HEK293 (cell line): ENCODE measurements around the gene MLX.

Experiments used
- CTCF ChIA-PET: fragments of 350-600 bp; formaldehyde crosslinking; extraction: SDS; loops from one replicate; lab custom pipeline; 2021; ENCODE audit warnings: antibody characterized with exemption; lab: Yijun Ruan, JAX
- POLR2A ChIA-PET: fragments of 300-600 bp; formaldehyde crosslinking; extraction: SDS; loops from one replicate; lab custom pipeline; 2020; ENCODE audit warnings: antibody characterized with exemption, inconsistent platforms; lab: Yijun Ruan, JAX
- H3K27ac ChIP-seq: fragments of 200-500 bp; sonication (Bioruptor generic); 2 replicates; pipeline ENCODE4 v1.5.1; 2014; ENCODE audit warnings: low read depth, low read length, control low read depth, inconsistent platforms; ENCODE audit errors: extremely low read depth
- H3K36me3 ChIP-seq, 2 experiments: fragments of 200-500 bp in 1 of 2; sonication (Bioruptor generic) in 1 of 2; 1 replicate in 1 of 2; 2 replicates in 1 of 2; pipeline ENCODE4 v1.5.1; 2014 to 2017; ENCODE audit warnings: inconsistent platforms in 2 of 2, low read length in 2 of 2; ENCODE audit not compliant: control insufficient read depth in 2 of 2, insufficient read depth in 1 of 2
- H3K4me1 ChIP-seq: fragments of 200-500 bp; sonication (Bioruptor generic); 2 replicates; pipeline ENCODE4 v1.5.1; 2014; ENCODE audit warnings: mild to moderate bottlenecking, low read length, inconsistent platforms; ENCODE audit not compliant: control insufficient read depth, insufficient read depth
- H3K4me3 ChIP-seq: 2 replicates; pipeline ENCODE4 v1.5.1; 2011; ENCODE audit warnings: low read depth, mild to moderate bottlenecking, control low read depth, low read length, moderate library complexity
- H3K9me3 ChIP-seq: fragments of 200-500 bp; sonication (Bioruptor generic); 2 replicates; pipeline ENCODE4 v1.5.1; 2014; ENCODE audit warnings: low read depth, low read length, inconsistent platforms; ENCODE audit not compliant: control insufficient read depth, insufficient read depth
- ZBTB17 ChIP-seq: fragments of 450-650 bp; formaldehyde crosslinking; IDR thresholded peaks from 2 replicates; pipeline ENCODE4 v1.5.1; 2016; ENCODE audit warnings: missing biosample characterization, missing genetic modification characterization
- ZBTB7A ChIP-seq: fragments of 450-650 bp; formaldehyde crosslinking; IDR thresholded peaks from 2 replicates; pipeline ENCODE4 v1.5.1; 2016; ENCODE audit warnings: low read depth, missing biosample characterization, missing genetic modification characterization
- ZIC2 ChIP-seq: fragments of 450-650 bp; formaldehyde crosslinking; IDR thresholded peaks from 2 replicates; pipeline ENCODE4 v1.5.1; 2016; ENCODE audit warnings: missing biosample characterization, missing genetic modification characterization
- ZNF121 ChIP-seq: fragments of 450-650 bp; formaldehyde crosslinking; IDR thresholded peaks from 2 replicates; pipeline ENCODE4 v1.5.1; 2016; ENCODE audit warnings: missing biosample characterization, missing genetic modification characterization
- ZNF174 ChIP-seq: fragments of 450-650 bp; formaldehyde crosslinking; IDR thresholded peaks from 2 replicates; pipeline ENCODE4 v1.5.0; 2017; ENCODE audit warnings: missing biosample characterization, mild to moderate bottlenecking, missing genetic modification characterization
- ZNF335 ChIP-seq: fragments of 450-650 bp; formaldehyde crosslinking; conservative IDR thresholded peaks from 2 replicates; pipeline ENCODE4 v1.5.1; 2016; ENCODE audit warnings: missing biosample characterization, missing genetic modification characterization
- ZNF391 ChIP-seq: fragments of 450-650 bp; formaldehyde crosslinking; IDR thresholded peaks from 2 replicates; pipeline ENCODE4 v1.5.1; 2016; ENCODE audit warnings: low read depth, missing biosample characterization, missing genetic modification characterization, borderline replicate concordance
- TF ChIP-seq, protein P1 (sequence below): fragments of 450-650 bp; formaldehyde crosslinking; IDR thresholded peaks from 2 replicates; pipeline ENCODE4 v1.5.1; 2016; ENCODE audit warnings: missing biosample characterization, missing genetic modification characterization
- TF ChIP-seq, protein P2 (sequence below): fragments of 450-650 bp; formaldehyde crosslinking; IDR thresholded peaks from 2 replicates; pipeline ENCODE4 v1.5.1; 2016; ENCODE audit warnings: missing biosample characterization, missing genetic modification characterization
- TF ChIP-seq, protein P3 (sequence below): sonication (generic); formaldehyde crosslinking; IDR thresholded peaks from 2 replicates; pipeline ENCODE4 v1.8.1; 2022; ENCODE audit warnings: mild to moderate bottlenecking, moderate library complexity, missing genetic modification reagents
- TF ChIP-seq, protein P4 (sequence below): fragments of 450-650 bp; formaldehyde crosslinking; IDR thresholded peaks from 2 replicates; pipeline ENCODE4 v1.5.1; 2016; ENCODE audit warnings: missing biosample characterization, missing genetic modification characterization
- TF ChIP-seq, protein P5 (sequence below): fragments of 450-650 bp; formaldehyde crosslinking; IDR thresholded peaks from 2 replicates; pipeline ENCODE4 v1.5.1; 2016; ENCODE audit warnings: missing biosample characterization, missing genetic modification characterization

Gene MLX

DNA sequence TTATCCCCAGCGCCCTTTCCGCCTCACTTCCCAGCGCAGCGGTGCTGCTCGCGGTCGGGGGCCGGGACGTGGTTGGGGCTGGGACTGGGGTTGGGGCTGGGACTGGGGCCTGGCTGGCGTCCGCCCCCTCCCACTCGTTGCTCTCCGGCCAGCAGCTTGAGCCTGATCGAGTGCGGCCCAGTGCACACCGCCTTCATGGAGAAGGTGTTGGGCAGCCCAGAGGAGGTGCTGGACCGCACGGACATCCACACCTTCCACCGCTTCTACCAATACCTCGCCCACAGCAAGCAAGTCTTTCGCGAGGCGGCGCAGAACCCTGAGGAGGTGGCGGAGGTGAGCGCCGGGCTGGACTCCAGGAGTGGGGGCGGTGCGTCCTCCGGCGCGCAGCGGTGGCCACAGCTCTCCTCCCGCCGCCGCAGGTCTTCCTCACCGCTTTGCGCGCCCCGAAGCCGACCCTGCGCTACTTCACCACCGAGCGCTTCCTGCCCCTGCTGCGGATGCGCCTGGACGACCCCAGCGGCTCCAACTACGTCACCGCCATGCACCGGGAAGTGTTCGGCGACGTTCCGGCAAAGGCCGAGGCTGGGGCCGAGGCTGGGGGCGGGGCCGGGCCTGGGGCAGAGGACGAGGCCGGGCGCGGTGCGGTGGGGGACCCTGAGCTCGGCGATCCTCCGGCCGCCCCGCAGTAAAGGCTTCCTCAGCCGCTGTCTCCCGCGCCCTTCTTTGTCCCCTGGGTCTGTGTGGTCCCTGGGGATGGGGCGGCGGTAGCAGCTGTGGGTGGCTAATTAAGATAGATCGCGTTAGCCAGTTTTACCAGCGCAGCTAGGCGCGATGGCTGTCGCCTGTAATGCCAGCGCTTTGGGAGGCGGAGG, 12.4 kb upstream of the MLX start (continued):
- TF ChIP-seq, protein P1, sequence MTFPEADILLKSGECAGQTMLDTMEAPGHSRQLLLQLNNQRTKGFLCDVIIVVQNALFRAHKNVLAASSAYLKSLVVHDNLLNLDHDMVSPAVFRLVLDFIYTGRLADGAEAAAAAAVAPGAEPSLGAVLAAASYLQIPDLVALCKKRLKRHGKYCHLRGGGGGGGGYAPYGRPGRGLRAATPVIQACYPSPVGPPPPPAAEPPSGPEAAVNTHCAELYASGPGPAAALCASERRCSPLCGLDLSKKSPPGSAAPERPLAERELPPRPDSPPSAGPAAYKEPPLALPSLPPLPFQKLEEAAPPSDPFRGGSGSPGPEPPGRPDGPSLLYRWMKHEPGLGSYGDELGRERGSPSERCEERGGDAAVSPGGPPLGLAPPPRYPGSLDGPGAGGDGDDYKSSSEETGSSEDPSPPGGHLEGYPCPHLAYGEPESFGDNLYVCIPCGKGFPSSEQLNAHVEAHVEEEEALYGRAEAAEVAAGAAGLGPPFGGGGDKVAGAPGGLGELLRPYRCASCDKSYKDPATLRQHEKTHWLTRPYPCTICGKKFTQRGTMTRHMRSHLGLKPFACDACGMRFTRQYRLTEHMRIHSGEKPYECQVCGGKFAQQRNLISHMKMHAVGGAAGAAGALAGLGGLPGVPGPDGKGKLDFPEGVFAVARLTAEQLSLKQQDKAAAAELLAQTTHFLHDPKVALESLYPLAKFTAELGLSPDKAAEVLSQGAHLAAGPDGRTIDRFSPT: peak; percentile 52; the same call in 1 of the 2 replicates
- TF ChIP-seq ZBTB7A (tag by site-specific recombination): peak; percentile 37; the same call in 1 of the 2 replicates
- TF ChIP-seq, protein P2, sequence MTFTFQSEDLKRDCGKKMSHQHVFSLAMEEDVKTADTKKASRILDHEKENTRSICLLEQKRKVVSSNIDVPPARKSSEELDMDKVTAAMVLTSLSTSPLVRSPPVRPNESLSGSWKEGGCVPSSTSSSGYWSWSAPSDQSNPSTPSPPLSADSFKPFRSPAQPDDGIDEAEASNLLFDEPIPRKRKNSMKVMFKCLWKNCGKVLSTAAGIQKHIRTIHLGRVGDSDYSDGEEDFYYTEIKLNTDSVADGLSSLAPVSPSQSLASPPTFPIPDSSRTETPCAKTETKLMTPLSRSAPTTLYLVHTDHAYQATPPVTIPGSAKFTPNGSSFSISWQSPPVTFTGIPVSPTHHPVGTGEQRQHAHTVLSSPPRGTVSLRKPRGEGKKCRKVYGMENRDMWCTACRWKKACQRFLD: no peak
- TF ChIP-seq ZNF174 (tag by site-specific recombination): no peak
- TF ChIP-seq ZIC2 (tag by site-specific recombination): peak; percentile 96
- TF ChIP-seq, protein P3, sequence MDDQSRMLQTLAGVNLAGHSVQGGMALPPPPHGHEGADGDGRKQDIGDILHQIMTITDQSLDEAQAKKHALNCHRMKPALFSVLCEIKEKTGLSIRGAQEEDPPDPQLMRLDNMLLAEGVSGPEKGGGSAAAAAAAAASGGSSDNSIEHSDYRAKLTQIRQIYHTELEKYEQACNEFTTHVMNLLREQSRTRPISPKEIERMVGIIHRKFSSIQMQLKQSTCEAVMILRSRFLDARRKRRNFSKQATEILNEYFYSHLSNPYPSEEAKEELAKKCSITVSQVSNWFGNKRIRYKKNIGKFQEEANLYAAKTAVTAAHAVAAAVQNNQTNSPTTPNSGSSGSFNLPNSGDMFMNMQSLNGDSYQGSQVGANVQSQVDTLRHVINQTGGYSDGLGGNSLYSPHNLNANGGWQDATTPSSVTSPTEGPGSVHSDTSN (CRISPR knock-in tag): peak; percentile 96

DNA sequence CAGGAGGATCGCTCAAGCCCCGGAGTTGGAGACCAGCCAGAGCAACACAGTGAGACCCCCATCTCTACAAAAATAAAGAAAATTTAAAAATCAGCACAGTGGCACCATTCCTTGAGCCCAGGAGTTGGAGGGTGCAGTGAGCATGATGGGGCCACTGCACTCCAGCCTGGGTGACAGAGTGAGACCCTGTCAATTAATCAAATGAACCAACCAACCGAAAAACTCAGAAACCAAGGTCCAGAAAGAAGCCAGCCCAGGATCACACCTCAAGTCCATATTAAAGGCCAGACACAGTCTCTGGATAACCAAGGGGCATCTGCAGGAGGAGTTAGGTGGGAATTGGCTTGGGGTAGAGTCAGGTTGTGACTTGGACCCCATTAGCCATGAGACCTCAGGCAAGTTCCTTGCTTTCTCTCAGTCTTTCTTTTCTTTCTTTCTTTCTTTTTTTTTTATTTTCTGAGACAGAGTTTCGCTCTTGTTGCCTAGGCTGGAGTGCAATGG, 11.7 kb upstream of the MLX start:
- POLR2A ChIA-PET: interaction anchor here (0.7 to 2.4 kb wide), 13 partner anchors 8 to 280 kb away, joined by 3 to 16 read pairs (median 5); partner anchors contain the start of genes CAVIN1, MLX, NAGLU and PSMC3IP
- peaks cover 5% of the 10 kb centered on the region; the same call in 1 of the 2 replicates for H3K4me1 ChIP-seq
- TF ChIP-seq, protein P4, sequence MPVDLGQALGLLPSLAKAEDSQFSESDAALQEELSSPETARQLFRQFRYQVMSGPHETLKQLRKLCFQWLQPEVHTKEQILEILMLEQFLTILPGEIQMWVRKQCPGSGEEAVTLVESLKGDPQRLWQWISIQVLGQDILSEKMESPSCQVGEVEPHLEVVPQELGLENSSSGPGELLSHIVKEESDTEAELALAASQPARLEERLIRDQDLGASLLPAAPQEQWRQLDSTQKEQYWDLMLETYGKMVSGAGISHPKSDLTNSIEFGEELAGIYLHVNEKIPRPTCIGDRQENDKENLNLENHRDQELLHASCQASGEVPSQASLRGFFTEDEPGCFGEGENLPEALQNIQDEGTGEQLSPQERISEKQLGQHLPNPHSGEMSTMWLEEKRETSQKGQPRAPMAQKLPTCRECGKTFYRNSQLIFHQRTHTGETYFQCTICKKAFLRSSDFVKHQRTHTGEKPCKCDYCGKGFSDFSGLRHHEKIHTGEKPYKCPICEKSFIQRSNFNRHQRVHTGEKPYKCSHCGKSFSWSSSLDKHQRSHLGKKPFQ (tag by site-specific recombination): peak; percentile 72; the same call in 1 of the 2 replicates
- 0 out of 2 replicates have a peak, but pooled peaks have one; percentile 39 for TF ChIP-seq ZNF335
- TF ChIP-seq ZNF121 (tag by site-specific recombination): peak; percentile 92
- no peak for TF ChIP-seq ZNF391
- 0 out of 2 replicates have a peak, but pooled peaks have one; percentile 47 for TF ChIP-seq ZBTB17 (tag by site-specific recombination)
- TF ChIP-seq, protein P5, sequence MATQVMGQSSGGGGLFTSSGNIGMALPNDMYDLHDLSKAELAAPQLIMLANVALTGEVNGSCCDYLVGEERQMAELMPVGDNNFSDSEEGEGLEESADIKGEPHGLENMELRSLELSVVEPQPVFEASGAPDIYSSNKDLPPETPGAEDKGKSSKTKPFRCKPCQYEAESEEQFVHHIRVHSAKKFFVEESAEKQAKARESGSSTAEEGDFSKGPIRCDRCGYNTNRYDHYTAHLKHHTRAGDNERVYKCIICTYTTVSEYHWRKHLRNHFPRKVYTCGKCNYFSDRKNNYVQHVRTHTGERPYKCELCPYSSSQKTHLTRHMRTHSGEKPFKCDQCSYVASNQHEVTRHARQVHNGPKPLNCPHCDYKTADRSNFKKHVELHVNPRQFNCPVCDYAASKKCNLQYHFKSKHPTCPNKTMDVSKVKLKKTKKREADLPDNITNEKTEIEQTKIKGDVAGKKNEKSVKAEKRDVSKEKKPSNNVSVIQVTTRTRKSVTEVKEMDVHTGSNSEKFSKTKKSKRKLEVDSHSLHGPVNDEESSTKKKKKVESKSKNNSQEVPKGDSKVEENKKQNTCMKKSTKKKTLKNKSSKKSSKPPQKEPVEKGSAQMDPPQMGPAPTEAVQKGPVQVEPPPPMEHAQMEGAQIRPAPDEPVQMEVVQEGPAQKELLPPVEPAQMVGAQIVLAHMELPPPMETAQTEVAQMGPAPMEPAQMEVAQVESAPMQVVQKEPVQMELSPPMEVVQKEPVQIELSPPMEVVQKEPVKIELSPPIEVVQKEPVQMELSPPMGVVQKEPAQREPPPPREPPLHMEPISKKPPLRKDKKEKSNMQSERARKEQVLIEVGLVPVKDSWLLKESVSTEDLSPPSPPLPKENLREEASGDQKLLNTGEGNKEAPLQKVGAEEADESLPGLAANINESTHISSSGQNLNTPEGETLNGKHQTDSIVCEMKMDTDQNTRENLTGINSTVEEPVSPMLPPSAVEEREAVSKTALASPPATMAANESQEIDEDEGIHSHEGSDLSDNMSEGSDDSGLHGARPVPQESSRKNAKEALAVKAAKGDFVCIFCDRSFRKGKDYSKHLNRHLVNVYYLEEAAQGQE (tag by site-specific recombination): no peak
- peak overlapping the region; percentile 68 for H3K4me3 ChIP-seq
- peak overlapping the region; percentile 95 for H3K27ac ChIP-seq
- H3K9me3 ChIP-seq: no peaks in the 10 kb centered on the region
- CTCF ChIA-PET: interaction anchor here (0.7 to 1.6 kb wide), 8 partner anchors 8 to 390 kb away, joined by 3 to 8 read pairs (median 3); partner anchors contain the start of genes MLX, NAGLU and PSMC3IP
- peaks cover 0 to 4% of the 10 kb centered on the region in 2 experiments; a peak in 2 of 3 replicates for H3K36me3 ChIP-seq
